ENCODE data around the gene PDC.
"Not testable (repeated sequence)": the region's sequence is repeated elsewhere in the genome, so short reads cannot be mapped to it uniquely, and the experiment has no call there.

The PDC gene

GRCh38 chr1:186420311-186420710 is 40.6 kb downstream of the PDC start:
- TF ChIP-seq CTCF (IDR thresholded peaks at IDR 0.05; ENCODE audit: low read depth, low read length), result no peak
- H3K4me3 ChIP-seq (ENCODE audit: low read depth, low read length), result no peak overlapping the region
- DNase-seq (ENCODE audit: low read depth, low spot score), result no peak
- in situ Hi-C loops (cut with HindIII; ENCODE audit: low sequenced_read_pairs), result no loop called here

- DNase-seq (ENCODE audit: low read depth, low spot score), result peak; percentile 23
- no peak for TF ChIP-seq CTCF (IDR thresholded peaks at IDR 0.05; ENCODE audit: low read depth, low read length)
- H3K4me3 ChIP-seq (ENCODE audit: low read depth, low read length), result no peak overlapping the region
- in situ Hi-C loops (cut with HindIII; ENCODE audit: low sequenced_read_pairs), result no loop called here
Observed at GRCh38 chr1:186418503-186418902, 42.4 kb downstream of the PDC start.

- DNase-seq (ENCODE audit: low read depth, low spot score), result no peak
- no peak for TF ChIP-seq CTCF (IDR thresholded peaks at IDR 0.05; ENCODE audit: low read depth, low read length)
- in situ Hi-C loops (cut with HindIII; ENCODE audit: low sequenced_read_pairs), result no loop called here
- H3K4me3 ChIP-seq (ENCODE audit: low read depth, low read length), result no peak overlapping the region
Observed at GRCh38 chr1:186413319-186413718, 47.6 kb downstream of the PDC start.

GRCh38 chr1:186409091-186409490 is 51.8 kb downstream of the PDC start:
- no peak overlapping the region for H3K4me3 ChIP-seq (ENCODE audit: low read depth, low read length)
- in situ Hi-C loops (cut with HindIII; ENCODE audit: low sequenced_read_pairs), result no loop called here
- TF ChIP-seq CTCF (IDR thresholded peaks at IDR 0.05; ENCODE audit: low read depth, low read length), result no peak
- DNase-seq (ENCODE audit: low read depth, low spot score), result no peak

- in situ Hi-C loops (cut with HindIII; ENCODE audit: low sequenced_read_pairs), result no loop called here
- DNase-seq (ENCODE audit: low read depth, low spot score), result peak; percentile 46
- no peak overlapping the region for H3K4me3 ChIP-seq (ENCODE audit: low read depth, low read length)
- TF ChIP-seq CTCF (IDR thresholded peaks at IDR 0.05; ENCODE audit: low read depth, low read length), result peak; percentile 65
Observed at GRCh38 chr1:186404454-186405051, 56.4 kb downstream of the PDC start.

DNA sequence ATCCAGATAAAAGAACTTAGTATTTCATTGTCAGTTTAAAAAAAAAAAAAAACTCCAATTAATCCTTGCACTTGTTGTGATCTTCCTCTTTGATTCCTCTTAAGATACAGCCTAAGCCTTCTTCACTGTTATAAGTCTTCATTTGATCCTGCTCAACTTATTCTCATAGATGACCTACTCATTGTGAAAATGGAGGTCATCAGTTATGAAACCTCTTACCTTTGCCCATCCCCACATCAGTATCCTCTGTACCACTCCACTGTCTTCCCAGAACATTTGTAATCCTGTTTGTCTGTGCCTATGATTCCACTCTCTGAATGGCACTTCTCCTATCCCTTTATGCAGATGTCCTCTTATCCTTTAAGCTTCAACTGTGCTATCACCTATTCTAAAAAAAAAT is 57.3 kb downstream of the PDC start:
- DNase-seq (ENCODE audit: low read depth, low spot score), result no peak
- no peak for TF ChIP-seq CTCF (IDR thresholded peaks at IDR 0.05; ENCODE audit: low read depth, low read length)

DNA sequence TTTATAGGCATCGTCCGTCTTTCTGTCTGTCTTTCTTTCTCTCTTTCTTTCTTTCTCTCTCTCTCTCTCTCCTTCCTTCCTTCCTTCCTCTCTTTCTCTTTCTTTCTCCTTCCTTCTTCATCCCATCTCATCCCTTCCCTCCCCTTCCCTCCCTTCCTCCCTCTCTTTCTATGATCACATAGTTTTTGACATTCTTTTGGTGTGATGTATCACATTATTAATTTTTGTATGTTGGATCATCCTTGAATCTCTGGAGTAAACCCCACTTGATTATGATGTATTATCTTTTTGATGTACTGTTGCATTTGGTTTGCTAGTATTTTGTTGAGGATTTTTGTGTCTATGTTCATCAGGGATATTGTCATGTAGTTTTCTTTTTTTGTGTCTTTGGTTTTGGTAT is 59.5 kb downstream of the PDC start:
- H3K4me3 ChIP-seq (ENCODE audit: low read depth, low read length); DNase-seq (ENCODE audit: low read depth, low spot score); in situ Hi-C loops (cut with HindIII; ENCODE audit: low sequenced_read_pairs): not testable (repeated sequence)

More for the DNA sequence above, 57.3 kb downstream of the PDC start:
- in situ Hi-C loops (cut with HindIII; ENCODE audit: low sequenced_read_pairs), result no loop called here
- H3K4me3 ChIP-seq (ENCODE audit: low read depth, low read length), result no peak overlapping the region

Measured in astrocyte of the spinal cord (primary cell).